ENCODE results near the gene NID1. TPM values are rescaled to one million over a fixed set of nuclear protein-coding genes. Genes with fewer than 3 reads are reported as not detected.

The NID1 gene
- polyA plus RNA-seq, 1 donor: 76.0 TPM

DNA sequence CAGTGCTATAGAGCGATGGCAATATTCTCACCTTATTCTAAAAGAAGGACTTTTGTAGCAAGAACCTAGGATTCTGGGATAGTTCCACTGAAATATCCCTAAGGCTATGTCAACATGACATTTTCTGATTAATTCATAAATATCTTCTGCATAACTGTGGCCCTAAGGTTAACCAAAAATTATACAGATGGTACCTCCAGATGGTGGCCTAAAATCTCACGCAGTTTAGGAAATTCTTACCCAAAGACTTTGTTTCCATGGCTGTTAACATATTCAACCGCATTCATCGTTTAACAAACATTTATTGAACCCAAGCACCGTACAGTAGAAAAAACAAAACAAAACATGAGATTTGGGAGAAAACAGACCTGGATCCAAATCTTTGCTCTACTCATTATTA lies 19.1 kb downstream of the NID1 start:
- DNase-seq: no peak
- peaks cover 12% of the 10 kb centered on the region for H3K36me3 ChIP-seq (ENCODE audit: control insufficient read depth, insufficient read depth, low read length)
- H3K4me1 ChIP-seq (ENCODE audit: control insufficient read depth, insufficient read depth, low read length): no peaks in the 10 kb centered on the region
- no peaks in the 10 kb centered on the region for H3K9me3 ChIP-seq (ENCODE audit: control insufficient read depth, low read depth, low read length)
- WGBS (ENCODE audit: insufficient coverage, low lambda C conversion rate): no CpG with 5 or more reads among the region's 5 CpGs
- no peak overlapping the region for H3K27ac ChIP-seq (ENCODE audit: low read length)
- no peaks in the 10 kb centered on the region for H3K27me3 ChIP-seq (ENCODE audit: control insufficient read depth, insufficient read depth, low read length)
- H3K4me3 ChIP-seq (ENCODE audit: low read length): no peak overlapping the region

DNA sequence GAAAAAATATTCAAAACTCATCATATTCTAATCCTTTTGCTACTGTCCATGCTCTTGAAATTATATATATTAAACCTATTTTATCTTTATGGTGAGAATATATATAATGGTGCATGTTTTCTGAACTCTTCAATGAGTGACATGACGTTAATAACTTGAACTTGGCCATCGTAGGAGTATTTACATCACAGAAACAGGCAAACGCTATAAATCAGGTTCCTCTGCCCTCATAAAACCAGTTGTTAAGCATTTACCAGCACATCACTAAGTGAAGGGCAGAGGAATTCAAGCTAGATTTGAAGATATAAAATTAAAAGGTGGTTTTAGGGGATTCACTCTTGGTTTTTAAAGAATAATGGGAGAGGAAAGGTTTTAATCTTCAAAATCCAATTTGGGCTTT lies 20.5 kb downstream of the NID1 start:
- Histone ChIP-seq H3K4me1 (ENCODE audit: control insufficient read depth, insufficient read depth, low read length) (no peaks in the 10 kb centered on the region), H3K36me3 (ENCODE audit: control insufficient read depth, insufficient read depth, low read length) (peaks cover 12% of the 10 kb centered on the region), H3K27me3 (ENCODE audit: control insufficient read depth, insufficient read depth, low read length) (no peaks in the 10 kb centered on the region), H3K27ac (ENCODE audit: low read length) (no peak overlapping the region), H3K9me3 (ENCODE audit: control insufficient read depth, low read depth, low read length) (no peaks in the 10 kb centered on the region), H3K4me3 (ENCODE audit: low read length) (no peak overlapping the region)
- WGBS (ENCODE audit: insufficient coverage, low lambda C conversion rate): 38% methylated on average over 2 of the region's 3 CpGs
- DNase-seq: no peak

DNA sequence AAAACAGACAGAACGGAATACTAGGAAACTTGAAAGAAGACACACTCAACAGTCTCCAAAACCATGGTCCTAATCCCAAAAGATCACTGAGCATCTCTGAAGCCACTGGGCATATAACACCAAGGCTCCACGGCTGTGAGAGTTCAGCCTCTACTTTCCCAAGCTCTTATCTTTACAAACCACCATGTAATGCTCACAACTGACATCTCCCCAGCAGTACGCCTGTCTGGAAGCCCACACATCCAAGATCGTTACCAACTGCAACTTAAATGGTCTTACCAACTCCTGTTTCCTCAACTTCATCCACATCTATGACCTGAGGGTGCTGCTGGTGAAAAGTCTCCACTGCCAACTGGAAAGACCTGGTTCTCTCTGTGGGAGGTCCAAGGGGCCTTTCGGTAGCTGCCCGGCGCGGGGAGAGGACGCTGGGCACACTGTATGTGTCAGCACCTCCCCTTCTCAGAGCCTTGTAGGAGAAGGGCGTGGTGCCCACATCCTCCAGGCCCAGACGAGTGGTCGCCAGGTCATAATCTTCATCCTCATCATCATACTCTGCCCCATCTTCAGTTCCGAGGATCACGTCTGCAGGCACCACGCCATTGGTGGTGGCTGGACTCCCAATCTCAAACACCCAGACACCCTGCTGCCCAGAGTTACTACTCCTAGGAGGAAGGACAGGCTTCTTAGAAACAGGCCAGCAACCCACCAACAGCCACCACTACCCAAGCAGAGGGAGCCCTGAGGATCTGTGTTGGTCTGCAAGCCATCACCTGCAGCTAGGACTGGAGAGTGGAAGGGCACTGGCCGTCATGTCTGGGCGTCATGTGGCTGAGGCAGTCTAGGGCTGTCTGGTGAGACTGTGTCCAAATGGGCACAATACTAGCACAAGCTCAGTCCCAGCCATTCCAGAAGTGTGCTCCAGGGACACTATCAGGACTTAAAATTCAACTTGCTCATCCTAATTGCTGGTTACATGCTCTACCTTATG lies 23.0 kb downstream of the NID1 start:
- Histone ChIP-seq H3K9me3 (ENCODE audit: control insufficient read depth, low read depth, low read length) (no peaks in the 10 kb centered on the region), H3K4me1 (ENCODE audit: control insufficient read depth, insufficient read depth, low read length) (no peaks in the 10 kb centered on the region), H3K27me3 (ENCODE audit: control insufficient read depth, insufficient read depth, low read length) (no peaks in the 10 kb centered on the region), H3K36me3 (ENCODE audit: control insufficient read depth, insufficient read depth, low read length) (peaks cover 17% of the 10 kb centered on the region), H3K4me3 (ENCODE audit: low read length) (no peak overlapping the region), H3K27ac (ENCODE audit: low read length) (no peak overlapping the region)
- no peak for DNase-seq
- WGBS (ENCODE audit: insufficient coverage, low lambda C conversion rate): 0% methylated on average over 1 of the region's 17 CpGs

DNA sequence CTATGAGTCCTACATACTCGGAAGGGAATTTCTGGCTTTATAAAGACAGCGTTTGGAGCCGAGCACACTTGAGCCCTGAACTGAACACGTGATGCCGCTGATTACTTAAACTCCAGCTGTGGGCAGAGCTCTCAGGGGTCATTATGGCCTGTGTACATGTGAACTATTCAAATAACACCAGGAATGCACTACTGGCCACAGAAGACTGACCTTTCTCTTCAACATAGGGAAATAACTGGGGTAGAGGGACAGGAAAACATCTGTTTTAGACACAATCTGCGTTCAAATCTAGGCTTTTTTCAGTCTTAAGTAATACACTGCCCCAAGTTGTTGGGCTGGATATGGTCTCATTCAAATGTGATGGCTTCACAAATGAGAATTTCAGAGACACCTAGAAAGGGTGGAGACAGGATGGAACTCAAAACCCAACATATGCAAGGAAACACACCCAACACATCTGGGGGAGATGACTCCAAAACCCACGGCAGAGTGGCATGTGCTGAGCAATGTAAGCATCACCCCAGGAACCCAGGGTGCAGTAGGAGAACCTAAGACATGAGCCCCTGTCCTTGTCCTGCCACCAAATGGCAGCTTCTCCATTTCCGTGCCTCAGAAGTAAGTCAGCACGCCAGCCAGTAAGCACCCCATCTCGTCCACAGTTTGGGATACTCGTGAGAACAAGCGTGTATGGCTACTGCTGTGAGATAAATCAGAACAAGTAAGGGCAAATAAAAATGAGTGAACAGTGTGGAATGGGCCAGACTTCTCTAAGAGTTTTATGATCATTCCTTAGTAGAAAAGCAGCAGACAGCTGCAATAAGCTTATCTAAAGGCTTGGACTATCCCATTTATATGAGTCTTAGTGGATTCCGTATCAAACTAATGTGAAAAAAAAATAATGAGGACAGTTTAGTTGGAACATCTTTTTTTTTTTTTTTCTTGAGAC lies 24.9 kb downstream of the NID1 start:
- 39% methylated on average over 3 of the region's 13 CpGs for WGBS (ENCODE audit: insufficient coverage, low lambda C conversion rate)
- Histone ChIP-seq H3K9me3 (ENCODE audit: control insufficient read depth, low read depth, low read length) (no peaks in the 10 kb centered on the region), H3K27me3 (ENCODE audit: control insufficient read depth, insufficient read depth, low read length) (no peaks in the 10 kb centered on the region), H3K36me3 (ENCODE audit: control insufficient read depth, insufficient read depth, low read length) (peaks cover 18% of the 10 kb centered on the region), H3K27ac (ENCODE audit: low read length) (no peak overlapping the region), H3K4me1 (ENCODE audit: control insufficient read depth, insufficient read depth, low read length) (no peaks in the 10 kb centered on the region), H3K4me3 (ENCODE audit: low read length) (no peak overlapping the region)
- DNase-seq: peak; percentile 43 to 51

DNA sequence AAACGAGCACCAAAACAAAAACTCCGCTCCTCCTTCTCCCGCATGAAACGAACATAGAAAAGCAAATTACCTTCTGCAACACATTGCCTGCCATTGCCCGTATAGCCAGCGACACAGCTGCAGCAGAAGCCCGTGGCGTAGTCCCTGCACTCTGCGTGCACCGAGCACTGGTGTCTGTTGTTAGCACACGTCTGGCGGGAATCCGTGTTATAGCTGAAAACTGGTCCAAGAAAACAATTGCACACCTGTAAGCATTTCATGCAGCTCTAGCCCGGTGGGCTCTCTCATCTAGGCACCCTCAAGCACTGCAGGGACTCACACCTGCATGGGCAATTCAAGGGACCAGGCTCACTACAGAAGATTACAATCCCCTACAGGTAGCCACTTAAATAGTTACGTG lies 26.9 kb downstream of the NID1 start:
- H3K4me3 ChIP-seq (ENCODE audit: low read length): no peak overlapping the region
- no peaks in the 10 kb centered on the region for H3K9me3 ChIP-seq (ENCODE audit: control insufficient read depth, low read depth, low read length)
- DNase-seq: no peak
- H3K4me1 ChIP-seq (ENCODE audit: control insufficient read depth, insufficient read depth, low read length): no peaks in the 10 kb centered on the region
- H3K27ac ChIP-seq (ENCODE audit: low read length): no peak overlapping the region
- H3K36me3 ChIP-seq (ENCODE audit: control insufficient read depth, insufficient read depth, low read length): peaks cover 18% of the 10 kb centered on the region
- H3K27me3 ChIP-seq (ENCODE audit: control insufficient read depth, insufficient read depth, low read length): no peaks in the 10 kb centered on the region
- WGBS (ENCODE audit: insufficient coverage, low lambda C conversion rate): no CpG with 5 or more reads among the region's 15 CpGs

DNA sequence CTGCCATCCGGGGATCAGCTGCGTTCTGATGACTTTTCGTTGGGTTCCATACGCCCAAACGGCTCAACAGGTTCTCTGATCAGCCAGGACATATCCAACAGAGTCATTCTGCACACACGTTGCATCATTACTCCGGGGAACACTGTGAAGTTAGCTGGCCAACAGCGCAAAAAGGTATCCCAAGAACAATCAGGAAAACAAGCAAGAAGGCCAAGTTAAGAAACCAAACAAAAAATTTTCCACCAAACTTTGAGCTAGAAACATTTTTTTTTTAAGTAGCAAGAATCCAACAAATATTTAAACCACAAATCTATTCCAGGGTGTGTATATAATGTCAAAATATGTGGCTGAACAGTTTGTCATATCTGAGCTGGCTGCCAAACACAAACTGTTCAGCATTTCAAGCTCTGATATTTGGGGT lies 29.2 kb downstream of the NID1 start:
- Histone ChIP-seq H3K4me1 (ENCODE audit: control insufficient read depth, insufficient read depth, low read length) (no peaks in the 10 kb centered on the region), H3K9me3 (ENCODE audit: control insufficient read depth, low read depth, low read length) (no peaks in the 10 kb centered on the region), H3K27me3 (ENCODE audit: control insufficient read depth, insufficient read depth, low read length) (no peaks in the 10 kb centered on the region), H3K4me3 (ENCODE audit: low read length) (no peak overlapping the region), H3K36me3 (ENCODE audit: control insufficient read depth, insufficient read depth, low read length) (peaks cover 11% of the 10 kb centered on the region), H3K27ac (ENCODE audit: low read length) (no peak overlapping the region)
- DNase-seq: no peak
- 80% methylated on average over 1 of the region's 8 CpGs for WGBS (ENCODE audit: insufficient coverage, low lambda C conversion rate)

DNA sequence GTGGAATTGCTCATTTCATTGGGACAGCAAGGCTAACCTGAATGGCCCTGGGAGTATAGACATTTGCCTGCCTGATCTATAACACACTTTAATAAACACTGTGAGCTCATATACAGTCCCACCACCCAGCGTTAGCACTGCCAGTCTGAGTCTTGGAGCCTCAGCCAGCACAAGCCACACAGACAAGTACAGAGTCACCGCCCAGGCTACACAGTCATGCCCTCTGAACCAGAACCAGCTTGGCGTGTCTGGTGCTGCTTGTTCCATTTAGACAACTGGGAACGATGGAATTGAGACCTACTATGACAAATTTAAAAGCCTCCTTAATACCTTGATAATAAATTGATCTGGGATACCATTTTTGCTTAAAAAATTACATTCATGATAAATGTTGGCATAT lies 31.6 kb downstream of the NID1 start:
- Histone ChIP-seq H3K27me3 (ENCODE audit: control insufficient read depth, insufficient read depth, low read length) (no peaks in the 10 kb centered on the region), H3K4me1 (ENCODE audit: control insufficient read depth, insufficient read depth, low read length) (no peaks in the 10 kb centered on the region), H3K27ac (ENCODE audit: low read length) (no peak overlapping the region), H3K4me3 (ENCODE audit: low read length) (no peak overlapping the region), H3K36me3 (ENCODE audit: control insufficient read depth, insufficient read depth, low read length) (peaks cover 16% of the 10 kb centered on the region), H3K9me3 (ENCODE audit: control insufficient read depth, low read depth, low read length) (no peaks in the 10 kb centered on the region)
- WGBS (ENCODE audit: insufficient coverage, low lambda C conversion rate): no CpG with 5 or more reads among the region's 4 CpGs
- DNase-seq: no peak

DNA sequence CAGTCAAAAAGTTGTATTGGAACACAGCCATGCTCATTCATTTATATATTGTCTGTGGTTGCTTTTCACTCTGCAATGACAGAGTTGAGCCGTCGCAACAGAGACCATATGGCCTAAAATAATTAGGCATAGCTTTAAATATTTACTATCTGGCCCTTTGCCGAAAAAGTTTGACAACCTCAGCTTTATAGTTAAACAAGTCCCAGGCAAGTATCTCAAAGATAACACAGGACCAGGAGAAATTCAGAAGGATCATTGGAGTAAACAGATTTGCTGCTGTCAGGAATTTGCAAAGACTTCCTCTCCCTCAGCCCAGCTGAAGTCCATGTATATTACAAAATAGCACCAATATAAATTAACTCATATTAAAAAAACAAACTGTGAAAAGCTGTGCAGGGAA lies 34.4 kb downstream of the NID1 start:
- DNase-seq: no peak
- H3K27ac ChIP-seq (ENCODE audit: low read length): no peak overlapping the region

DNA sequence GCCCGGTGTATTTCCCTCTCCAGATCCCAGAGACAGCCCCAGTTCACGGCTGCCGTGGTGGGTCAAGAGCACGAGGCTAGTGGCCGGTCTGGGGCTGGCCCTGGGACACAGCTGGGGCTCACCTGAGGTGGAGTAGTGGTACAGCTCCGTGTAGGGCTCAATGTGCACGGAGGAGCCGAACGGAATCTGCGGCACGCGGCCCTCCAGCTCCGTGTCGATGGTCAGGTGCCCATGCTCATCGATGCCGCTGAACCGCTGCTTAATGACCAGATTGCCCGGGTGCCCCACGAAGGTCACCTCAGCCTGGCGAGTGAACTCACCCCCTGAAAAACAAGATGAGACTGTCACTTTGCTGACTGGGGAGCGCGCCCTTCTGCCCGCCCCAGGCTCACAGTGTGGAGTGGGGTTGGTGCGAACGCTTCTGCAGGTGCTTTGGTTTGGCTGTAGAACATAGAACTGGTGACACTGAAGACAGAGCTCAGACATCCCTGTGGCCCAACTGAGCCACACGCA lies 35.4 kb downstream of the NID1 start:
- H3K36me3 ChIP-seq (ENCODE audit: control insufficient read depth, insufficient read depth, low read length): peaks cover 16% of the 10 kb centered on the region
- DNase-seq: no peak
- H3K9me3 ChIP-seq (ENCODE audit: control insufficient read depth, low read depth, low read length): no peaks in the 10 kb centered on the region
- WGBS (ENCODE audit: insufficient coverage, low lambda C conversion rate): no CpG with 5 or more reads among the region's 26 CpGs
- no peak overlapping the region for H3K4me3 ChIP-seq (ENCODE audit: low read length)
- no peak overlapping the region for H3K27ac ChIP-seq (ENCODE audit: low read length)
- H3K4me1 ChIP-seq (ENCODE audit: control insufficient read depth, insufficient read depth, low read length): no peaks in the 10 kb centered on the region
- H3K27me3 ChIP-seq (ENCODE audit: control insufficient read depth, insufficient read depth, low read length): no peaks in the 10 kb centered on the region

More for the DNA sequence above, 34.4 kb downstream of the NID1 start:
- no peaks in the 10 kb centered on the region for H3K9me3 ChIP-seq (ENCODE audit: control insufficient read depth, low read depth, low read length)
- no peaks in the 10 kb centered on the region for H3K4me1 ChIP-seq (ENCODE audit: control insufficient read depth, insufficient read depth, low read length)
- WGBS (ENCODE audit: insufficient coverage, low lambda C conversion rate): no CpG with 5 or more reads among the region's 3 CpGs
- H3K27me3 ChIP-seq (ENCODE audit: control insufficient read depth, insufficient read depth, low read length): no peaks in the 10 kb centered on the region
- H3K4me3 ChIP-seq (ENCODE audit: low read length): no peak overlapping the region
- H3K36me3 ChIP-seq (ENCODE audit: control insufficient read depth, insufficient read depth, low read length): peaks cover 16% of the 10 kb centered on the region

DNA sequence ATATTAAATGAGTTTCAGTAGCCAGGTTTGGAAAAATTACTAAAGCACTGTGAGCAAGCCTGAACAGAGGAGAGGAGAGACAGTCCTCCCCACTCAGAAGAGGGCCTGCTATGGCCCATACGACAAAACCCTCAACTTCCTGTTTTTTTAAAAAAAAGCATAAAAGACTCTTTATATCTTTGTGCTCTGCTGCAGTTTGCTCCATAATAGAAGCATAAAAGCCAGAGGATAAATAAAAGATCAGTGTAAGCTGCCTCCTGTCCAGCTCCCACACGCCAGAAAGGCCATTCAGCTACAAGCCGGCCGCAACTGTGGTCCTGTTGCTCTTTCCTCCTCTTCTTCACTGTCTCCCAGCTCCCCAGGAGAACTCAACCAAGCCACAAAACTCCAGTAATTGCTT lies 37.8 kb downstream of the NID1 start:
- no peak for DNase-seq
- no peaks in the 10 kb centered on the region for H3K9me3 ChIP-seq (ENCODE audit: control insufficient read depth, low read depth, low read length)
- H3K4me3 ChIP-seq (ENCODE audit: low read length): no peak overlapping the region
- H3K27ac ChIP-seq (ENCODE audit: low read length): no peak overlapping the region
- H3K36me3 ChIP-seq (ENCODE audit: control insufficient read depth, insufficient read depth, low read length): peaks cover 23% of the 10 kb centered on the region
- H3K27me3 ChIP-seq (ENCODE audit: control insufficient read depth, insufficient read depth, low read length): no peaks in the 10 kb centered on the region
- WGBS (ENCODE audit: insufficient coverage, low lambda C conversion rate): no CpG with 5 or more reads among the region's 4 CpGs
- H3K4me1 ChIP-seq (ENCODE audit: control insufficient read depth, insufficient read depth, low read length): no peaks in the 10 kb centered on the region

Data from large intestine (tissue), 3 donors.